Hepatocyte (in vitro differentiated cells): Measurements from ENCODE around the gene HERC5.

Source experiments
- CTCF ChIP-seq: fragments of 200-600 bp; sonication (generic); IDR thresholded peaks from 2 replicates; pipeline ENCODE4 v1.5.1; 2016; ENCODE audit warnings: antibody characterized with exemption, mild to moderate bottlenecking; ENCODE audit not compliant: poor library complexity
- EZH2phosphoT487 ChIP-seq: fragments of 200-600 bp; sonication (generic); IDR thresholded peaks from one replicate; pipeline ENCODE4 v1.6.1; 2018; ENCODE audit warnings: antibody characterized with exemption, mild to moderate bottlenecking, low read depth, moderate library complexity; ENCODE audit not compliant: unreplicated experiment, severe bottlenecking

GRCh38 chr4:88449290-88449689 is 7.6 kb upstream of the HERC5 start:
- no peak for TF ChIP-seq CTCF
- no peak for TF ChIP-seq EZH2phosphoT487
